ENCODE data around the gene DLGAP1. TPM values are rescaled to one million over a fixed set of nuclear protein-coding genes. Genes with fewer than 3 reads are reported as not detected.

The DLGAP1 gene
- total RNA-seq, 1 donor from 2014 or later: 13.6 TPM

- TF ChIP-seq, protein P1, sequence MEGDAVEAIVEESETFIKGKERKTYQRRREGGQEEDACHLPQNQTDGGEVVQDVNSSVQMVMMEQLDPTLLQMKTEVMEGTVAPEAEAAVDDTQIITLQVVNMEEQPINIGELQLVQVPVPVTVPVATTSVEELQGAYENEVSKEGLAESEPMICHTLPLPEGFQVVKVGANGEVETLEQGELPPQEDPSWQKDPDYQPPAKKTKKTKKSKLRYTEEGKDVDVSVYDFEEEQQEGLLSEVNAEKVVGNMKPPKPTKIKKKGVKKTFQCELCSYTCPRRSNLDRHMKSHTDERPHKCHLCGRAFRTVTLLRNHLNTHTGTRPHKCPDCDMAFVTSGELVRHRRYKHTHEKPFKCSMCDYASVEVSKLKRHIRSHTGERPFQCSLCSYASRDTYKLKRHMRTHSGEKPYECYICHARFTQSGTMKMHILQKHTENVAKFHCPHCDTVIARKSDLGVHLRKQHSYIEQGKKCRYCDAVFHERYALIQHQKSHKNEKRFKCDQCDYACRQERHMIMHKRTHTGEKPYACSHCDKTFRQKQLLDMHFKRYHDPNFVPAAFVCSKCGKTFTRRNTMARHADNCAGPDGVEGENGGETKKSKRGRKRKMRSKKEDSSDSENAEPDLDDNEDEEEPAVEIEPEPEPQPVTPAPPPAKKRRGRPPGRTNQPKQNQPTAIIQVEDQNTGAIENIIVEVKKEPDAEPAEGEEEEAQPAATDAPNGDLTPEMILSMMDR (IDR thresholded peaks at IDR 0.05; ENCODE audit: partially characterized antibody, unreplicated experiment): no peak
- no peaks in the 10 kb centered on the region for H3K27me3 Mint-ChIP-seq (ENCODE audit: unreplicated experiment)
- H3K27ac Mint-ChIP-seq (ENCODE audit: unreplicated experiment): no peak overlapping the region
- H3K9me3 Mint-ChIP-seq (ENCODE audit: unreplicated experiment): no peaks in the 10 kb centered on the region
- no peaks in the 10 kb centered on the region for H3K4me1 Mint-ChIP-seq (ENCODE audit: low read depth, unreplicated experiment)
- DNase-seq: no peak
- H3K36me3 Mint-ChIP-seq (ENCODE audit: unreplicated experiment): peaks cover 4% of the 10 kb centered on the region
- H3K4me3 Mint-ChIP-seq (ENCODE audit: unreplicated experiment): no peak overlapping the region
Measured at GRCh38 chr18:4016391-4017049, 438.6 kb downstream of the DLGAP1 start.

- H3K9me3 Mint-ChIP-seq (ENCODE audit: unreplicated experiment): peaks cover 1% of the 10 kb centered on the region
- H3K4me3 Mint-ChIP-seq (ENCODE audit: unreplicated experiment): no peak overlapping the region
- no peak overlapping the region for H3K27ac Mint-ChIP-seq (ENCODE audit: unreplicated experiment)
- TF ChIP-seq, protein P1 (IDR thresholded peaks at IDR 0.05; ENCODE audit: partially characterized antibody, unreplicated experiment): no peak
- peaks cover 10% of the 10 kb centered on the region for H3K4me1 Mint-ChIP-seq (ENCODE audit: low read depth, unreplicated experiment)
- H3K36me3 Mint-ChIP-seq (ENCODE audit: unreplicated experiment): peaks cover 13% of the 10 kb centered on the region
- H3K27me3 Mint-ChIP-seq (ENCODE audit: unreplicated experiment): no peaks in the 10 kb centered on the region
- no peak for DNase-seq
Measured at GRCh38 chr18:4007846-4008245, 447.3 kb downstream of the DLGAP1 start.

DNA sequence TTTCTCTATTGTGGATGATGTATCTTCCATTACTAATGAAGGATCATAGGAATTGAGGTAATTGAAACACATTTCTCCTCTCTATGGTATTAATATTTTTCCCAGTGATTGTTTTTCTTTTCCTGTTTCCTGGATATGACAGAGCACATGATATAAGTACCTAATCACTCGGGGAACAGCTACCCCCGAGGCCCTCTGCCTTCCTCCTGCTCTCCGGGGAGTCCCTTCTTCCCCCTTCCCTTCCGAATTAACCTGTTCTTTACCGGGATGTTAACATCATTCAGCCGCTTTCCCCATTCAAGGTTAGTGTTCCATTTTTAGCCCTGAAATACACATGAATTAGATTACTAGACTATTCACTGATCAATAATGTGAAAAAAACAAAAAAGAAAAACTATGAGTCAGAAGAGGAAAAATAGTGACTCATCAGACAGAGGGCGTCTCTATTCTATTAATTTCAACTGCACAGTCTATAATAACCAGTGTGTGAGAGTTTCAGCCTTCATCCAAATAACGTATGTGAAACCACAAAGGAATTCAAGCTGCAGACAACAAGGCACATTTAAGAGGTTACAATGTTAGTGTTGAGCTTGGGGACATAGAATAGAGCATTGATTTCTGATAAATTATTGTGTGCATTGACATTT, 450.8 kb downstream of the DLGAP1 start:
- no peaks in the 10 kb centered on the region for H3K27me3 Mint-ChIP-seq (ENCODE audit: unreplicated experiment)
- H3K9me3 Mint-ChIP-seq (ENCODE audit: unreplicated experiment): no peaks in the 10 kb centered on the region
- no peak overlapping the region for H3K4me3 Mint-ChIP-seq (ENCODE audit: unreplicated experiment)
- H3K4me1 Mint-ChIP-seq (ENCODE audit: low read depth, unreplicated experiment): peaks cover 10% of the 10 kb centered on the region
- DNase-seq: no peak
- H3K27ac Mint-ChIP-seq (ENCODE audit: unreplicated experiment): no peak overlapping the region
- TF ChIP-seq, protein P1 (IDR thresholded peaks at IDR 0.05; ENCODE audit: partially characterized antibody, unreplicated experiment): no peak
- peaks cover 3% of the 10 kb centered on the region for H3K36me3 Mint-ChIP-seq (ENCODE audit: unreplicated experiment)

- TF ChIP-seq, protein P1 (IDR thresholded peaks at IDR 0.05; ENCODE audit: partially characterized antibody, unreplicated experiment): peak; percentile 83
- no peaks in the 10 kb centered on the region for H3K9me3 Mint-ChIP-seq (ENCODE audit: unreplicated experiment)
- DNase-seq: no peak
Measured at GRCh38 chr18:3998698-3999333, 456.3 kb downstream of the DLGAP1 start.

More at GRCh38 chr18:3998698-3999333, 456.3 kb downstream of the DLGAP1 start:
- Mint-ChIP-seq H3K4me3 (ENCODE audit: unreplicated experiment) (no peak overlapping the region), H3K27me3 (ENCODE audit: unreplicated experiment) (no peaks in the 10 kb centered on the region), H3K4me1 (ENCODE audit: low read depth, unreplicated experiment) (peaks cover 3% of the 10 kb centered on the region), H3K27ac (ENCODE audit: unreplicated experiment) (no peak overlapping the region), H3K36me3 (ENCODE audit: unreplicated experiment) (no peaks in the 10 kb centered on the region)
